ELF-1 (cell line): Measurements from ENCODE around the gene CBFA2T3.
"Not testable (repeated sequence)": the region's sequence is repeated elsewhere in the genome, so short reads cannot be mapped to it uniquely, and the experiment has no call there.

Experiments
- DNase-seq: peaks from one replicate; pipeline ENCODE4 v3.0.0-alpha.2; 2016; ENCODE audit warnings: low read depth, low spot score

CBFA2T3 gene

DNA sequence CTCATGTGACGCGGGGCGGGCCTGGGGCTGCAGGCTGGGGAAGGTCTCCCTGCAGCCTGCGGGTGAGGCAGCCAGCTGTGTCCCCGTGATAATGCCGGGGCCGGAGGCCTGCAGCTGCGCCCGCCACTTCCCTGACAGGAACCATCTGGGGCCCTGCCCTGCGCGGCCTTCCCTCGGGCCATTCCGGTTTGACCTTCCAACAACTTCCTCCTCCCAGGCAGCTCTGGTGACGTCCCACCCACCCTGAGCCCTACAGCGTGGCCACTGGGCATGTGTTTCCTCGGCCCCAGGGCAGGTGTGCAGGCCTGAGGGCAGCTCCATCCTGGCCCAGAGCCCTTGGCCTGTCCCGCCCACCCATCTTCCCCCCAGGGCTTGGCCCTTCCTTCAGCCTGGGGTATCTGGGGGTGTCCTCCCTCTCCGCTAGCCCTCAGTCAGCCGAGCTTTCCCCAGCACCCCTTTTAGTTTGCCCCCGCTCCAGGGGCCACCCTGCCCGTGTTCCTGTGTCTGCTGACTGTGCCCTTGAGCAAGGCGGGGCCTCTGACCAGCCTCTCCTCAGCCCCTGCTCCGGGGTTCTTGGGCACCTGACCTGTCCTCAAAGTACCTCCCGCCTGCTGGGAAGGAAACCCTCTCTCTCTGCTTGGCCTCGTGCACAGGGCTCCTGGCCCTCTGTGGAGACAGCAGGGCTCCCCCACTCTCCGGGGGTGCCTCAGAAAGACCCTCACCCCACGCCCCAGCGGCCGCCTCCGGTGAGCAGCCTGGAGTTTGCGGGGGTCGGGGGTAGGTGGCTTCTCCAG is at the start of gene CBFA2T3:
TSS of gene CBFA2T3 (minus strand) at position 190 of the 794 bp plus-strand sequence. CDS start 400 bp downstream, outside the sequence.
- peak; percentile 55 for DNase-seq

DNA sequence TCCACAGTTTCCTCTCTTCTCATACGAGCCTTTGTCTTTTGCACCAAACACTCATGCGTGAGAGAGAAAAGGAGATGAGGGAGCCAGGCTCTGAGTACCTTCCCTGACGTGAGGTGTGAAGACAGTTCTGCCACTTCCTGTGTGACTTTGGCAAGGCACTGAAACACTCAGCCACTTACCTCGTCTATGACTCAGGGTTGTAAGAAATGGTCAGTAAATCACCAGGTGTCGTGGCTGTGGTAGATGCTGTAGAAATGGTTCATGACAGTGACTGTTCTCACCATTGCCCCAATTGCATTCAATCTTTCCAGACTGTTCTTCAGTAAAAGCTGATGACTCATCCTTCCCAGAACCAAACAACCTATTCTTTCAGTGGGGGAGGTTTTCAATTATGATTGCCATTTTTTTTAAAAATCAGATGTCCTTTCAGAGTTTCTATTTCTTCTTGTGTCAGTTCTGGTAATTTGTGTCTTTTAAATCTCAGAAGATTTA is 49.2 kb upstream of the CBFA2T3 start:
- DNase-seq = no peak

DNA sequence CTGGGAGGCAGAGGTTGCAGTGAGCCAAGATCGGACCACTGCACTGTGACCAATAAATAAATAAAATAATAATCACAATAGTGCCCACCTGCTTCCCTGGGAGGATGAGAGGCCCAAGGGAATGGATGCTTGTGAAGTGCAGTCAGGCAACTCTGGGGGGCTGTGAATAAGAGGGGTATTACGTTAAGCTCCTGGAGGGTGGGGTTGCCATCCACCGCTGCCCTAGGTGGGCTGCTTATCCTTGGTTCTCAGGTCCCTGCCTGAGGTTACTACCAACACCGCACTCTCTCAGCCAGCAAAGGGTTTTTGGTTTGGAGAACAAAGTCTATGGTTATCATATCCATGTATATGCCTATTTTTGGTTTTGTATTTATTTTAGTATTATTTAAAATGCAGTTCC is 48.6 kb upstream of the CBFA2T3 start:
- DNase-seq = no peak

DNA sequence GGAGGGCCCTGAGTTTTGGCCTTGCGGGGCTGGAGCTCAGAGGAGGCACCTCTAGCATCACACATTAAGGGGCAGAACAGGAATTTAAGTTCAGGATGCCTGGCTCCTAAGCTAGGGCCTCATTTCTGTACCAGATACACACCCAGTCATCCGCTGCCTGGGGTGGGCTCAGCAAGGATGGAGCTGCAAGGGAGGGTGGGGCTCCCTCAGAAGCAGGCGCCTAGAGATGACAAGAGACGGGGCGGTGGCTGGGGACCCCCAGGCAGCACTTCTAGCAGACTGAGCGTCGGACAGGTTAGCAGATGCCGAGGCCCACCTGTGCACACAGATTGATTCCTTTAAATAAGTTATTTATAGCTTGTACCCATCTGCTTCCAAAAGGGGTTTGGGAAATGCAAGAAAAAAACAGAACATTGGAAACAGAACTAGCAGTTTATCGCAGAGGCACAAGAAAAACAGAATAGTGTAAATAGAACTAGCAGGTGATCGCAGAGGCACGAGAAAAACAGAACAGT is 47.6 kb upstream of the CBFA2T3 start:
- no peak for DNase-seq

DNA sequence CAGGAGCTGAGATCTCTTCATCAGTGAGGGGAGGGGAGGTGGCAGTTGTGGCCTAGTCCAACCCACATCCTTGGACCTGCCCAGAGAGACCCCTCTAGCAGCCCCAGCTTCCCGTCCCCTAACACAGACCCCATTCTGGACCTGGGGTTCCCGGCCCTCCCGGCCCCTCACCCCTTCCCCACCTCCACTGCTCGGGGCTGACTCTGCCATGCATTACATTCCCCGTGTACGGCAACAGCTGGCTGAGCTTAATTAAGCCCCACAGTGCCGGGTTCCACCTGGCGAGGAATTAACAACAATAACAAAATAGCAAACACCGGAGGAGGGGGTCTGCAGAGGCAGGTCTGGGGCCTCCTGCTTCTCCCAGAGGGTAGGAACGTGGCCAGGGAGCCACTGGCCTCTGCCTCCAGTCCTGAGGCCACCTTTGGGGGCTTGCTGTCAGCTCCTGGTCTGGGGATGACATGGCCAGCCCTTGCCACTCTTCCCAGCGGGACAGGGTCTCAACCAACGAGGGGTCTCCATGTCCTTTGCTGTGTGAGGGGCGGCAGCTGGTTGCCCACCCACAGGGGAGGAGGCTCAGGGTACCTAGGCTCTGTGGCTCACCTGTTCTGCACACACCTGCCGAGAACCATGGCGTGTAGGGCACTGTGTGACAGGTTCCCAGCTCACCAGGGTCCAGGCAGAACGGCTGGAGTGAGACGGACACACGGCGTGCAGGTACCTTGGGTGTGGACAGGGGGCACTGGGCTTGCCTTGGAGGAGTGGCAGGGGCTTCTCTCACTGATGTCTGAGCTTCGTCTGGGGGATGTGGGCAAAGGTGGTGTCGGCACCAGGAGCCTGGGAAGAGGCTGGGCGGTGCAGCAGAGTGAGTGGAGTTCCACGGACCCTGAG is 46.9 kb upstream of the CBFA2T3 start:
- no peak for DNase-seq

DNA sequence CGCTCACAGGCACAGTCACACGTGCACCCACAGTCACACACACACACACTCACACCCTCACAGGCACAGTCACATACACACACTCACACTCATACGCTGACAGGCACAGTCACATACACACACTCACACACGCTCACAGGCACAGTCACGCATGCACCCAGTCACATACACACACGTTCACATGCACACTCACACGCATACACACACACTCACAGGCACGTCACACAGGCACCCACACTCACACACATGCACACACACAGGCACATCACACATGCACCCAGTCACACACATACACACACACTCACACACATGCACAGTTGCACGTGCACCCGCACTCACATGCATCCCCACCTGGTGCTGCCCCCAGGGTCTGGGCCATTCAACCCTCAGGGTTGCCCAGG is 46.1 kb upstream of the CBFA2T3 start:
- no peak for DNase-seq

DNA sequence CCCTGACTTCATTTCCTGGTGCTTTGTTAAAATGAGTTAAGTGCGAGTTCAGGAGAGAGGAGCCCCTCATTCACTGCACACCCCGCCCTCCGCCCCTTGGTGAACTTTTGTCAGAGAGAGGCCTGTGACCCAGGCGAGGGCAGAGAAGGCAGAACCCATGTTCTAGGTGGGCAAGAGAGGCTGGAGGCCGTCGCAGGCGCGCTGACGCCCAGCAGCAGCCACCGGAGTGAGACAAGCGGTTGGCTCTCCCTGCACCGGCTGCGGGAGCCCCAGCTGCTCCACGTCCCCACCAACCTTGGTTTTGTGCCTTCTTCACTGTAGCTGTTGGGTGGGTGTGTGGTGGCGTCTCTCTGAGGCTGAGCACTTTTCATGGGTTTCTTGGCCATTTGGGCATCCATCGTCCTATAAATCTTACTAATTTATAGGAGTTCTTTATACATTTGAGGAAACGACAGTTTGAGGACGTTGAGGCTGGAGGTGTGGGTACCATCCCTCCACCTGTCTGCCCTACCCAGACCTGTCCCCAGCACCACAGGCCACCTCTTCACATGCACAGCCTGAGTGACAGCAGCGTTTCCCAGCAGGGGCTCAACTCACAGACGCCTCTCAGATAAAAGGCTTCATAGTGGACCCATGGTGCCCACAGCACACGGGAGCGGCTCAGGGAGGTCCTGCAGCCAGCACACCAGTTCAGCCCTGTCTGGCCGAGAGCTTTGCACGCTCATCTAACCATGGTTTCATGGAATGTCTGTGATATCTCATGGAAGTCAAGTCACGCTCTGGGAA is 45.2 kb upstream of the CBFA2T3 start:
- DNase-seq = no peak

DNA sequence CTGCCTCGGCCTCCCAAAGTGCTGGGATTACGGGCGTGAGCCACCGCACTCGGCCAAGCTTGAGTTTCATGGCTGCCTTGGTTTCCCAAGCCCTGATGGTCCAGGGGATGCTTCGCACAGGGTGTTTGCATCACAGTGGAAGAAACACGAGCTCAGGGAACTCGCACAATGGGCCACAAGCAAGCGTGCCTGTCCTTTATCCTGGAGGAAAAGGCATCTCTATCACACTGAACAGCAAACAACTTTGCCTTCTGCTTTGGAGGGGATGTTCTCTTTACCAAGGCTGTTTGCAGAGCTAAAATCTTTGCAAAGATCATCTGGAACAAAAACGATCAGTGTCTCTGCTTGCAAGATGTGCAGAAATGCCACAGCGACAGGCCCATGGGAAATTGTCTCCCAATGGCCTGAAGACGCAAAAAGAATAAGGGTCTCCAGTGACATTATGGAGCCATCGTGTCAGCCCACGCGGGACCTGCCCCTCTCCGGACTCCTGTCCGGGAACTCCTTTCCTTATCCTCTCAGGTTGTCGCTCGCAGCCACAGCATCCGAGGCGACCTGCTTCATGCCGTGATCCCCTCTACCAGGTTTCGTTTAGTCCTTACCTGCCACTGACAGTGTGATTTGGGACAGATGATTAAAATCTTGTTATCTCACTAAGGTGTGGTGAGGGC is 44.1 kb upstream of the CBFA2T3 start:
- no peak for DNase-seq

DNA sequence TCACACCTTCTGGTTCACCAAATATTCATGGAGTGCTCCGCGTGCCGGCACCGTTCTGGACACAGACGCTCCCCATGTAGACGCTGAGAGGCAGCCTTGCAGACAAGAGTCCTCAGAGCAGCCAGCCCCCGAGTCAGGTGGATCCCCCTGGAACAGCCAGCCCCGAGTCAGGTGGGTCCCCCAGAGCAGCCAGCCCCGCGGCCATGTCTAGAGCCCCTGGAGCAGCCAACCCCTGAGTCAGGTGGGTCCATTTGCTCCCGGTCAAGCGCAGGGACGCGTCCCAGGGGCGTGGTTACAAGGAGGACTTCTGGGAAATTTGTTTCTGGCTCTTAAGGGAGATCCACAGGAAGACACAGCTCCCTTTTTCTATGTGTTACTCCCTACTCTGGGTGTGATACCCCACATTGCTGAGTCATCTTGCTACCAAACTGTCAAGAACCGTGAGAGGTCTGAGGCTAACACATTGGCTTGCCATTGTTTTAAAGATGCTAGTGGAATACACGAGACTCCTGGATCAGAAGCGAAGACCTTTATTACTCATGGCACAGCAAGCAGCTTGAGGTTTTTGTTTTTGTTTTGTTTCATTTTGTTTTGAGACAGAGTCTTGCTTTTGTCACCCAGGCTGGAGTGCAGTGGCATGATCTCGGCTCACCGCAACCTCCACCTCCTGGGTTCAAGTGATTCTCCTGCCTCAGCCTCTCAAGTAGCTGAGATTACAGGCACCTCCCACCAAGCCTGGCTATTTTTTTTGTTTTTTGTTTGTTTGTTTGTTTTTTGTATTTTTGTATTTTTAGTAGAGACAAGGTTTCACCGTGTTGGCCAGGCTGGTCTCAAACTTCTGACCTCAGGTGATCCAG is 43.3 kb upstream of the CBFA2T3 start:
- DNase-seq = no peak

DNA sequence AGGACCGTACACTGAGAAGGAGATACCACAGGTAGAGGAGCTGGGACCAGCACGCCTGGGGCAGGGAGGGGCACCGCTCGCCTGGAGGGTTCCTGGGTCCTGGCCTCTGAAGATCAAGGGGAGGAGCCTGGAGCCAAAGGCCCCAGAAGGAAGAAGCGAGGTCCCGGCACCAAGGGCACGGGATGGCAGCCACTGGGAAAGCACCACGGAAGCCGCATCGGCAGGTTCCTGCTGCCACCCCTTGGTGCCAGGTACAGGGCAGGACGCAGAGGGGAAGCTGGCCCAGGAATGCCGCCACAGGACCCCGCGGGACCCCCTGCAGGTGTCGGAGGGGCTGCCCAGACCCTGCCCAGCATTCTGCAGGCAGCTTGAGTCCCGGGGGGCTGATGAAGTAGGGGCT is 42.5 kb upstream of the CBFA2T3 start:
- DNase-seq = no peak

DNA sequence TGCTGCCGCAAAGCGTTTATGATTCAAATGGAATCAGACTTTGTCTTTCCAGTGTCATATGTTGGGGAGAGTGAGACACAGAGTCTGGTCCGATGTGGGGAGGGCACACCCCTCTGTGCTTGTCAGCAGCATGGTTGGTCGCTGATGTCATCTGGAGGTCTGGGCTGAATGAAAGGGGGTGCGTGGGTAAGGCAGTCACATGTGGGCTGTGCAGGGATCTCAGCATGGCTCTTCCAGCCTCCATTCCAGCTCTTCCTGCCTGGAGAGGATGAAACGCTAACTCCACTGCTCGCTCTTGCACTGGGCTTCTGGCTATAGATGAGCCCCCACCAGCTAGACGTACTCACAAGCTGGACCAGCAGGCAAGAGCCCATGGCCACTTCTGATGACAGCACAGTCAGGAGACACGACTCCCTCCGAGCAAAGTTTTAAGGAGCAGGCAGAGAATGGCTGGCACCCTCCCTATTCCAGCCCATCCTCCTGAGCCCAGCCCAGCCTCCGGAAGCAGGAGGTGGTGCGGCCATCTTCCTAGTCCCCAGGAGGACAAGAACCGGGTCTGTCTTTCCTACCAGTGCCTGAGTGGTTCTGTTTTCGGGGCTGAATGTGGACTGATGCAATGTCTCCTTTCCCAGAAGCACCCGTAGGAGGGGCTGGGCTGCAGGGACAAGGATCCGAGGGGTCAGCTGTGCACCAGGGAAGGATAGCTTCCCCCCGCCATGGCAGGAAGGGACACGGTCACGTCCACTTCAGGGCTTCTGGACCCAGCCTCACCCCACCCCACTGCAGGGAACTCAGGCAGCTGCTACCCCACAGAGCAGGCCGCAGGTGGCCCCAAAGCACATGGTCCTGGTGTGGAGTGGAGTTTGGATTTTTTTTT is 41.5 kb upstream of the CBFA2T3 start:
- no peak for DNase-seq

DNA sequence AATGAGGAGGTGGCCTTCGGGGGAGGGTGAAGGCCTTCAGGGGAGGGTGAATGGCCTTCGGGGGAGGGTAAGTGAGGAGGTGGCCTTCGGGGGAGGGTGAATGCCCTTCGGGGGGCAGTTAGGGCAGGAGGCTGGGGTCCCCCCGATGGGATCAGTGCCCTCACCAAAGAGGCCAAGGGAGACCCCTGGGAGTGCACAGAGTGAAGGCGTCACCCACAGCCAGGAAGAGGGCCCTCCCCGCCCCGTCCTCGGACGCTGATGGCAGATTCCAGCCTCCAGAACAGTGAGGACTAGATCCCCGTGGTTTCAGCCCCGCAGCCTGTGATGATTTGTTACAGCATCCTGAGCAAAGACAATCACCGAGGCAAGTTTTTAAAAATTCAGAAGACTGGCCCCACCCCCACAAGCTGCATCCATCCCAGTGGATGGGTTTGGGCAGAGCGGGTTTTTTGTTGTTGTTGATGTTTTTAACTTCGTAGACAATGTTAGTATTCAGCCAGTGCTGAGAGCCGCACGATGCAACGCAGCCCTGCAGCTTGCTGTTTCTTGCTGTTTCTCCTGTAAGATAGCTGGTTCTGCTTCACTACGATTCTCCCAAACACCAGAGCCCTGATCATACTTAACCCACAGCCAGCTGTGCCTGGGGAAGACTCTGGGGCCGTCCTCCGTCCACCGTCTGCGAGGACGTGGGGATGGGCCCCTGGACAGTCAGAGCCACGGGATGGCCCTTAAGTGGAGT is 40.7 kb upstream of the CBFA2T3 start:
- DNase-seq = no peak

DNA sequence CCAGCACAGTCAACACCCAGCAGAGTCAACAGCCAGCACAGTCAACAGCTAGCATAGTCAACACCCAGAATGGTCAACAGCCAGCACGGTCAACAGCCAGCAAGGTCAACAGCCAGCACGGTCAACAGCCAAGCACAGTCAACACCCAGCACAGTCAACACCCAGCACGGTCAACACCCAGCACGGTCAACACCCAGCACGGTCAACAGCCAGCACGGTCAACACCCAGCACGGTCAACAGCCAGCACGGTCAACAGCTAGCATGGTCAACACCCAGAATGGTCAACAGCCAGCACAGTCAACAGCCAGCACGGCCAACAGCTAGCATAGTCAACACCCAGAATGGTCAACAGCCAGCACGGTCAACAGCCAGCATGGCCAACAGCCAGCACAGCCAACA is 39.6 kb upstream of the CBFA2T3 start:
- not testable (repeated sequence) for DNase-seq

DNA sequence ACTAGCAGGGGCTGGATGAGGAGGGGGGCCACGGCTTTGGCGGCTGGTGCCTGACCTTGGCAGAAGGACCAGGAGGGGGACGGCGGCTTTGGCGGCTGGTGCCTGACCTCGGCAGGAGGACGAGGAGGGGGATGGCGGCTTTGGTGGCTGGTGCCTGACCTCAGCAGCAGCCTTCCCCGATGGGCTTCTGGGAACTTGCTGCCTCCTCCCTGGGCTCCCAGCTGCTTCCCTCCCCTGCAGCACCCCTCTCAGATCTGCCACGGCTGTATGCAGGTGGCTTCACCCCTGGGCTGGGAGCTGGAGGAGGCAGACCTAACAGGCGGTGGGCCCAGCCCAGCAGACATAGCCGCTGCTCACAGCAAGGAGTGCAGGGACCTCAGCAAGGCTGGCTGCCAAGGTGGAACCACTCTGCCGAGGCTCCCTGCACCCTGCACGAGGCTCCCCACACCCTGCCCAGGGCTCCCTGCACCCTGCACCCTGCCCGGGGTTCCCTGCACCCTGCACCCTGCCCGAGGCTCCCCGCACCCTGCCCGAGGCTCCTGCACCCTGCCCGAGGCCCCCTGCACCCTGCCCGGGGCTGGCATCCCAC is 38.4 kb upstream of the CBFA2T3 start:
- no peak for DNase-seq

DNA sequence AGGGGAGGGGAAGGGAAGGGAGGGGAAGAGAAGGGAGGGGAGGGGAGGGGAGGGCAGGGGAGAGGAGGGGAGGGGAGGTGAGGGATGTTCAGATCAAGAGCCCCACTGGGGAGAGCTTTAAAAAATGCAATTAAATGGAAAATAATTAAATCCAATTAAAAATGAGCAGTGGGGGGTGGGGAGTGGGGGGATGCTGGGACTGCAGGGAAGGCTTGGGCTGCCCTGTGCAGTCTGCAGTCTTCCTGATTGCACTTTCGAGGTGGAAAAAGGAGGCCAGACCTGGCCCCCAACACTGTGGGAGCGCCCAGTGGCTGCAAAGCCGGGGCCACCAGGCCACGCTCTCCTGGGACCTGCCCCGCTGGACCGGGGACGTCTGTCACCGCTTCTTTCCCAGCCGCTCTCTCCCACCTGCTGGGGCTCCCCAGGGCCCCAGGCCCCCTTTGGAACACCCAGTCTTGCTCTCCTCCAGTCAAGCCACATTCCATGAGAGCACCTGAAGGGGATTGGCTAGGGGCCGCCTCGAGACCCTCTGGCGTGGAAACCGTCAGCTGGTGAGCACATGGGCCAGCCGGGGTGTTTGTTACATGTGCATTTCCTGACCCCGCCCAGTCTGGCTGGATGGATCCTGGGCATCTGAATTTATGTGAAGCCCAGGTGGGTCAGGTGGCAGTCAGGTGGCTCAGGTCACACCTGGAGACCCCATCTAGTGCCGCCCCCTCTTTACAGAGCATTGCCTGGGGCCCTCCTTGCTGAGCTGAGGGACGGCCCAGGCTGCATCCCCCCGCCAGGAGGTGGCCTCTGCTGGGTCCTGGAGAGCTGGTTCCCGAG is 37.6 kb upstream of the CBFA2T3 start:
- DNase-seq = no peak

DNA sequence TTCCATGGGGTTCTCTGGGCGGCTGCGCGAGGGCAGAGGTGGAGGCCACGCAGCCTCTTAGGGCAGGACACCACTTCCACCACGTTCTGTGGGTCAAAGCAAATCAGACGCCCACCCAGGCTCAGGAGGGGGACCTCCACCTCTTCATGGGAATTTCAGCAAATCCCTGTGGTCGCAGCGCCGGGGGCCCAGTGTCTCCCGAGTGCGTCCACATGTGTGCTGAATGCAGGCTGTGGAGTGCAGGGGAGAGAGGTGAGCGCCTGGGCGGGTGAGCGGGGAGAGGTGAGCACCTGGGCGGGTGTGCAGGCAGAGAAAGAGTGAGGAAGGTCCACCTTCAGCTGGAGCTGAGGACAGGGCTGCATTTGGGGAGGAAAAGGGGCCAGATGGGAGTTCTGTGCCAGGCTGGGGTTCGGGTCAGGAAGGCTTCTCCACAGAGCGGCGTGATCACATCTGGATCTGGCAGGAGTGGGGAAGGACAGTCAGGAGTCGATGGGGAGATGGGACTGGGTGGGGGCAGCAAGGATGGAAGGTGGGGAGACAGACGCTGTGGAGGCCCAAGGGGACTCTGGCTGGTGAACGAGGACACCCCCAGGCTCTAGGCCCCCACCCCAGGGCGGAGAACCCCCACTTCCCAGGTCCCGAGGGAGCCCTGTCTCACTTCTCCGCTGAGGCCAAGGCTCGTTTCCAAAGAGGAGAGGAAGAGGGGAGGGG is 36.8 kb upstream of the CBFA2T3 start:
- DNase-seq = no peak
